GM23338 (cell line): ENCODE measurements around the gene TMEM231.

ENCODE experiments used
- CTCF ChIP-seq, 2 experiments: fragments of 200-600 bp in 1 of 2; sonication (generic) in 1 of 2; conservative IDR thresholded peaks; 2 replicates each; pipeline versions ENCODE4 v1.5.1 to v1.6.1; 2016 to 2017; ENCODE audit warnings: antibody characterized with exemption in 2 of 2, low read depth in 2 of 2, mild to moderate bottlenecking in 2 of 2, moderate library complexity in 1 of 2
- ETS1 ChIP-seq: IDR thresholded peaks from 2 replicates; pipeline ENCODE4 v1.6.1; 2016; ENCODE audit warnings: antibody characterized with exemption
- EZH2 ChIP-seq: fragments of 200-600 bp; sonication (generic); IDR thresholded peaks from one replicate; pipeline ENCODE4 v1.8.0; 2017; ENCODE audit warnings: antibody characterized with exemption, mild to moderate bottlenecking, low read depth; ENCODE audit not compliant: unreplicated experiment
- EZH2phosphoT487 ChIP-seq: fragments of 200-600 bp; sonication (generic); IDR thresholded peaks from one replicate; pipeline ENCODE4 v1.8.1; 2018; ENCODE audit warnings: antibody characterized with exemption; ENCODE audit not compliant: unreplicated experiment
- JUNB ChIP-seq: IDR thresholded peaks from one replicate; pipeline ENCODE4 v1.6.1; 2016; ENCODE audit warnings: antibody characterized with exemption; ENCODE audit not compliant: unreplicated experiment
- NANOG ChIP-seq: IDR thresholded peaks from 2 replicates; pipeline ENCODE4 v1.6.1; 2016; ENCODE audit warnings: antibody characterized with exemption, borderline replicate concordance
- POLR2AphosphoS5 ChIP-seq: IDR thresholded peaks from 2 replicates; pipeline ENCODE4 v1.6.1; 2016; ENCODE audit warnings: antibody characterized with exemption, low read depth
- REST ChIP-seq: IDR thresholded peaks from one replicate; pipeline ENCODE4 v1.6.1; 2018; ENCODE audit warnings: antibody characterized with exemption; ENCODE audit not compliant: unreplicated experiment

GRCh38 chr16:75552951-75553350 is 3.1 kb downstream of the TMEM231 start:
- TF ChIP-seq CTCF (conservative IDR thresholded peaks at IDR 0.05; ENCODE audit: low read depth in 2 of 2) (no peak), POLR2AphosphoS5 (no peak), REST (no peak), EZH2 (no peak), EZH2phosphoT487 (no peak), JUNB (no peak), ETS1 (no peak), NANOG (no peak)
